WI38 (cell line): Measurements from ENCODE around the gene TMEM132C.

Experiments
- H3K4me3 ChIP-seq: 2 replicates; pipeline ENCODE4 v1.5.1; 2011; ENCODE audit warnings: low read depth, mild to moderate bottlenecking, control low read depth, low read length
- CTCF ChIP-seq: IDR thresholded peaks from 2 replicates; pipeline ENCODE4 v1.5.1; 2012; ENCODE audit warnings: low read depth, mild to moderate bottlenecking, control low read depth, low read length

The TMEM132C gene

GRCh38 chr12:128513331-128513730 lies 246.4 kb downstream of the TMEM132C start:
- H3K4me3 ChIP-seq: no peak overlapping the region
- no peak for TF ChIP-seq CTCF

- TF ChIP-seq CTCF: no peak
- no peak overlapping the region for H3K4me3 ChIP-seq
Measured at GRCh38 chr12:128513831-128514230, 246.9 kb downstream of the TMEM132C start.

GRCh38 chr12:128518644-128519043 lies 251.7 kb downstream of the TMEM132C start:
- no peak for TF ChIP-seq CTCF
- H3K4me3 ChIP-seq: no peak overlapping the region

DNA sequence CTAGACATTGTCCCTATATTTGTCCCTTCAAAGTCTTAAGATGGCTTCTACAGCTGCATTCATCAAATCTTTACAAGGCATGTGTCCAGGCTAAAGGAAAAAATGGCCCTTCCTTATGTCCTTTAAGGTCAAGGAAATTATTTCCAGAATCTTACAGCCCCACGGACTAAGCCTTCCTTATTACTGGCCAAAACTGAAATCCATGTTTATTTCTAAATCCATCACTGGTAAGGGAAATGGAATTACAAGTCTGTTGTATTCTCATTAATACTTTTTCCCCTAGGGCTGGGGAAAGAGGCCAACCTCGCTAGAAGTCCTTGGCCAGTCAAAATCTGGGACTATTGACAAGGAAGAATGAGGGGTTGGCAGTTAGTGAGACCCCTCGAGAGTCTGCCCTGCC lies 252.5 kb downstream of the TMEM132C start:
- no peak for TF ChIP-seq CTCF
- H3K4me3 ChIP-seq: no peak overlapping the region

GRCh38 chr12:128521981-128522380 lies 255.0 kb downstream of the TMEM132C start:
- TF ChIP-seq CTCF: no peak
- H3K4me3 ChIP-seq: no peak overlapping the region

- no peak overlapping the region for H3K4me3 ChIP-seq
- no peak for TF ChIP-seq CTCF
Measured at GRCh38 chr12:128524439-128524838, 257.5 kb downstream of the TMEM132C start.

- no peak for TF ChIP-seq CTCF
- H3K4me3 ChIP-seq: no peak overlapping the region
Measured at GRCh38 chr12:128531170-128531569, 264.2 kb downstream of the TMEM132C start.

- no peak overlapping the region for H3K4me3 ChIP-seq
- no peak for TF ChIP-seq CTCF
Measured at GRCh38 chr12:128534906-128535305, 267.9 kb downstream of the TMEM132C start.
